BJ (cell line): ENCODE data around the gene RNMT. TPM values are rescaled to one million over a fixed set of nuclear protein-coding genes. Genes with fewer than 3 reads are reported as not detected.
"Not testable (repeated sequence)": the region's sequence is repeated elsewhere in the genome, so short reads cannot be mapped to it uniquely, and the experiment has no call there.

Experiments
- CTCF ChIA-PET: fragments of 350-600 bp; formaldehyde crosslinking; extraction: SDS; loops from one replicate; lab custom pipeline; 2021; ENCODE audit warnings: antibody characterized with exemption, inconsistent platforms; lab: Yijun Ruan, JAX
- POLR2A ChIA-PET: fragments of 300-600 bp; sonication (Branson Sonifier 250); formaldehyde crosslinking; extraction: SDS; loops from one replicate; lab custom pipeline; 2021; ENCODE audit warnings: antibody characterized with exemption; lab: Charles Lee
- DNase-seq: peaks from one replicate; pipeline ENCODE4 v3.0.0-alpha.2; 2011; ENCODE audit warnings: low read depth
- H3K27me3 ChIP-seq: 2 replicates; pipeline ENCODE4 v1.6.0; 2011; ENCODE audit warnings: low read length; ENCODE audit not compliant: control insufficient read depth, insufficient read depth
- H3K36me3 ChIP-seq: 2 replicates; pipeline ENCODE4 v1.5.1; 2011; ENCODE audit warnings: low read length; ENCODE audit not compliant: control insufficient read depth, insufficient read depth
- H3K4me3 ChIP-seq: 2 replicates; pipeline ENCODE4 v1.5.1; 2011; ENCODE audit warnings: low read depth, mild to moderate bottlenecking, control low read depth, low read length
- CTCF ChIP-seq: IDR thresholded peaks from 2 replicates; pipeline ENCODE4 v1.5.1; 2011; ENCODE audit warnings: low read depth, mild to moderate bottlenecking, control low read depth, inconsistent platforms, low read length, moderate library complexity; ENCODE audit not compliant: insufficient read depth
- polyA plus RNA-seq: library from polyadenylated mRNA; depleted of rRNA; stranded (reverse); fragments of >200 nt; gene quantifications from 2 replicates; pipeline ENCODE4 v1.2.3, GENCODE V29; 2011

The RNMT gene
- polyA plus RNA-seq, 1 experiment, result 10.7 TPM

DNA sequence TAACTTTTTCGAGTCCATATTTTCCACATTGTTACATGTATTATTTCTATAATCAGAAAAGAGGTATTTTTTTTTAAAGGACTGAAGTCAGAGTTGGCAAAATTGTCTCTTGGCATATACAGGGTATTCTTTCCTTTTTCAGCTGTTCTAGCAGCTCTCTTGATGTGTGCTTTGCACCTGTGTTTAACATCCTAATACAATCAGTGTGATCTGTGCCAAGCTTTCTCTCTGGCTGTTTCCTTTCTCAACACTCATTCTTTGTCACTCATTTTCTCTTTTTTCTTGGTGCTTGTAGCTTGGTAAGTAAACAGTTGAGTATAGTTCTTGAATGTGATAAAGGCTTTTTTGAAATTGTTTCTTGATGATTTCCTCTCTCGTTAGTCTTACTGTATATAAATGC lies 9.2 kb downstream of the RNMT start:
- Histone ChIP-seq H3K27me3 (no peaks in the 10 kb centered on the region), H3K4me3 (no peak overlapping the region), H3K36me3 (peaks cover 3% of the 10 kb centered on the region)
- CTCF ChIA-PET, result interaction anchor here (0.8 kb wide), 1 partner anchor 881 kb away, joined by 3 read pairs; no protein-coding TSS in a partner anchor
- TF ChIP-seq CTCF, result no peak
- no peak for DNase-seq
- POLR2A ChIA-PET, result no interaction called here

- TF ChIP-seq CTCF, result no peak
Observed at GRCh38 chr18:13745696-13746095, 19.2 kb downstream of the RNMT start.

GRCh38 chr18:13746633-13747032 lies 20.2 kb downstream of the RNMT start:
- Histone ChIP-seq H3K4me3 (no peak overlapping the region), H3K36me3 (peaks cover 10% of the 10 kb centered on the region), H3K27me3 (no peaks in the 10 kb centered on the region)
- no peak for DNase-seq
- CTCF ChIA-PET, result no interaction called here
- TF ChIP-seq CTCF, result no peak
- POLR2A ChIA-PET, result no interaction called here

More at GRCh38 chr18:13745696-13746095, 19.2 kb downstream of the RNMT start:
- no peak for DNase-seq
- peaks cover 10% of the 10 kb centered on the region for H3K36me3 ChIP-seq
- H3K4me3 ChIP-seq, result no peak overlapping the region
- ChIA-PET POLR2A (no interaction called here), CTCF (no interaction called here)
- H3K27me3 ChIP-seq, result no peaks in the 10 kb centered on the region

DNA sequence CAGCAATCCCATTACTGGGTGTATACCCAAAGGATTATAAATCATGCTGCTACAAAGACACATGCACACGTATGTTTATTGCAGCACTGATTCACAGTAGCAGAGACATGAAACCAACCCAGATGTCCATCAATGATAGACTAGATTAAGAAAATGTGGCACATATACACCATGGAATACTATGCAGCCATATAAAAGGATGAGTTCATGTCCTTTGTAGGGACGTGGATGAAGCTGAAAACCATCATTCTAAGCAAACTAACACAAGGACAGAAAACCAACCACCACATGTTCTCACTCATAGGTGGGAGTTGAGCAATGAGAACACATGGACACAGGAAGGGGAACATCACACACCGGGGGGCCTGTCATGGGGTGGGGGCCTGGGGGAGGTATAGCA lies 25.1 kb downstream of the RNMT start:
- CTCF ChIA-PET, H3K4me3 ChIP-seq, POLR2A ChIA-PET, DNase-seq, H3K36me3 ChIP-seq, H3K27me3 ChIP-seq: not testable (repeated sequence)

GRCh38 chr18:13756261-13756660 lies 29.8 kb downstream of the RNMT start:
- no peaks in the 10 kb centered on the region for H3K27me3 ChIP-seq
- H3K4me3 ChIP-seq, result no peak overlapping the region
- ChIA-PET POLR2A (no interaction called here), CTCF (no interaction called here)
- no peak for TF ChIP-seq CTCF
- DNase-seq, result no peak
- peaks cover 3% of the 10 kb centered on the region for H3K36me3 ChIP-seq

DNA sequence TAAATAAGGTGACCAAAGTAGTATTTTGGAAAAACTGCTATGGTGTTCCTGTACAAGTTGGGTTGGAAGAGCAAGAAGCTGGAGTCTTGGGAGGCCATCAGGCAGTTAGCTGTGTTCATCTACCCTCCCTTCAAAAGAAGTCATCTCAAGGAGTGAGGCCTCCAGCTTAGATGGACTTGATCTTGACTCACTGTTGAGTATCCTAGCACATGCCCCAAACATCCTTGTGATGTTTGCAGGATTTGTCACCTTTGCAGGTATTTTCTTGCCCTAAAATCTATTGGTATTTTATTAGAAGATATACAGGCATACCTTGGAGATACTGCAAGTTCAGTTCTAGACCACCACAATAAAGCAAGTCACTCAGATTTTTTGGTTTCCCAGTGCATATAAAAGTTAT lies 30.2 kb downstream of the RNMT start:
- Histone ChIP-seq H3K27me3 (no peaks in the 10 kb centered on the region), H3K4me3 (no peak overlapping the region), H3K36me3 (peaks cover 3% of the 10 kb centered on the region)
- DNase-seq, result no peak
- ChIA-PET CTCF (no interaction called here), POLR2A (no interaction called here)
- no peak for TF ChIP-seq CTCF
